Ishikawa (cell line): ENCODE results near the gene UBL4A.

ENCODE experiments used
- CEBPB ChIP-seq: IDR thresholded peaks from 2 replicates; pipeline ENCODE4 v1.6.1; 2012
- CREB1 ChIP-seq: IDR thresholded peaks from 2 replicates; pipeline ENCODE4 v1.6.1; 2012; ENCODE audit warnings: low read depth
- EGR1 ChIP-seq: IDR thresholded peaks from 2 replicates; pipeline ENCODE4 v1.6.1; 2012
- EP300 ChIP-seq: IDR thresholded peaks from 2 replicates; pipeline ENCODE4 v1.6.1; 2012; ENCODE audit warnings: borderline replicate concordance
- FOXM1 ChIP-seq: IDR thresholded peaks from 2 replicates; pipeline ENCODE4 v1.6.1; 2012; ENCODE audit warnings: low read depth, borderline replicate concordance
- NFIC ChIP-seq: IDR thresholded peaks from 2 replicates; pipeline ENCODE4 v1.6.1; 2012
- RAD21 ChIP-seq: IDR thresholded peaks from 2 replicates; pipeline ENCODE4 v1.6.1; 2012; ENCODE audit warnings: low read depth
- TAF1 ChIP-seq: IDR thresholded peaks from 2 replicates; pipeline ENCODE4 v1.6.1; 2012; ENCODE audit warnings: low read depth, mild to moderate bottlenecking
- TCF12 ChIP-seq: IDR thresholded peaks from 2 replicates; pipeline ENCODE4 v1.6.1; 2012; ENCODE audit warnings: low read depth
- TEAD4 ChIP-seq: IDR thresholded peaks from 2 replicates; pipeline ENCODE4 v1.6.1; 2012
- USF1 ChIP-seq: IDR thresholded peaks from 2 replicates; pipeline ENCODE4 v1.6.1; 2012
- YY1 ChIP-seq: IDR thresholded peaks from 2 replicates; pipeline ENCODE4 v1.6.1; 2012; ENCODE audit warnings: low read depth
- ZBTB7A ChIP-seq: IDR thresholded peaks from 2 replicates; pipeline ENCODE4 v1.6.1; 2012; ENCODE audit warnings: low read depth
- TF ChIP-seq, protein P1 (sequence below): IDR thresholded peaks from 2 replicates; pipeline ENCODE4 v1.6.1; 2012
- TF ChIP-seq, protein P2 (sequence below): IDR thresholded peaks from 2 replicates; pipeline ENCODE4 v1.6.1; 2012; ENCODE audit warnings: low read depth, mild to moderate bottlenecking

UBL4A gene

DNA sequence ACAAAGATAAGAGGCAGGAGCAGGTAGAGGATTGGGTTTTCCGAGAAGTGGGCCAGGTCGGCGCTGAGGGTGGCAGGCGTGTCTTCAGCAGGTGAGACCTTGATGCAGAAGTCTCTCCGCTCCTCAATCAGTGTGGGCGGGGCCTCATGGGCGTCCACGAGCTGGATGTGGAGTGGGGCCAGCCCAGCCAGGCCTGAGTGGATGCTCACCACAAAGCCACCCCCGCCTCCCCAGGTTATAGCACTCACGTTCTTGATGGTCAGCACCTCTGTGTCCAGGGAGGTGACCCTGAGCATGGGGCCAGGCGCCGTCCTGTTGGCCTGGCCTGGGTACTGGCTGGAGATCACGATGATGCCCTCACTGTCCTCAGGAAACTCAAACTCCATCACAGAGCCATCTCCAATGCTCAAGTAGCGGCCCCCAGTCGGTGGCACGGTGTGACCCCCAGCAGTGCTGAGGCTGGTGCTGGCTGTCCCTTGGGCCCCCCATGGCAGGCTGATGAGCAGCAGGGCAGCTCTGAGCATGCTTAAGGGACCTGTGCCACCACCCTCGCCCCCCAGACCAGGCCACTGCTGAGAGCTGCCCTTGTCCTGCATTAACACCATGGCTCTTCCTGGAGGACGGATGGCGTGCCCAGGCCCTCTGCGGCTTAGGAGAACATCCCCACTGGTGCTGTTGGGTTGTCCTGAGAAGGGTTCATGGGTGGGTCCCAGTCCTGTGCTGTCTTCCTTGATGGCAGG lies 2.1 kb upstream of the UBL4A start:
- TF ChIP-seq EP300, result no peak

DNA sequence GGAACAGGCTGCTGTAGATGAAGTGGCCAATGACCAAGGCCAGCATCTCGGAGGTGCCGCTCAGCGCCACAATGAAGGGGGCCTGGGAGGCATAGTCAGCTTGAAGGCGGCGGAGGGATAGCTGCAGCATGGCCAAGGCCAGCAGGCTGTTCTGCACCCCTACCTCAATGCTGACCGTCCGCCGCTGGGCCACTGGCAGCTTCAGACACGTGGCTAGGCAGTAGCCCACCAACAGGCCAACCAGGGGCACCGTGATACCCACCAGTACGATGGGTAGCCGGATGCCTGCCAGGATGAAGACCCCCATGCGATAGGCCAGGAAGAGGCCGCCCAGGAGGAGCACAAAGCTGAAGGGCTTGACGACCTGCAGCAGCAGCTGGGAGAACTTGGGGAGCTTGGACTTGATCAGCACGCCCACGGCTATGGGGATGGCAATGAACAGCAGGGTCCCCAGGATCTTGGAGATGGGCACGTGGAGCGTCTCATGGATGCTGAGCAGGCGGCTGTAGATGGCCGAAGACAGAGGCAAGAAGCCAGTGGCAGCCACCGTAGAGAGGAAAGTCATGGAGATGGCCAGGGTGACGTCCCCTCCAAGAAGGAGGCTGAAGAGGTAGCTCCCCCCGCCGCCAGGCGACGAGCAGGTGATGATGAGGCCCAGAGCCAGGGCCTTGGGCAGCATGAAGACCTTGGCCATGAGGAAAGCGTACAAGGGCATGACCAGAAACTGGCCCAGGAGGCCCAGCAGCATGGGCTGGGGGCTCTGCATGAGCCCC lies 1.3 kb upstream of the UBL4A start:
- TF ChIP-seq FOXM1 (no peak), NFIC (no peak)

DNA sequence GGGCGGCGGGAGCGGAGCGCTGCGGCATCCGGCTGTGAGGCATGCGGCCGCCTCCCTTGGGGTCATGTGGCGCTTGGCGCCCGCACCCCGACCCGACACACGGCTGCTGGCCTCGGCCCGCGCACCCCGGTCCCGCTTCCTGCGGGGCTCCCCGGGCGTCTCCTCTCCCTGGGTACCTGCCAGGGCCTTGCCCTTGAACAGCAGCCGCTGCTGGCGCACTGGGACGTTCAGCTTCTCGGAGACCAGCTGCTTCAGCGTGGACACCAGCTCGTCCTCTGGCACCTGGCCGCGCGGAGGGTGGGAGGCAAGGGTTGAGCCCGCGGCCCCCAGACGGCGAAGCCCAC lies 391 bp downstream of the UBL4A start:
- no peak for TF ChIP-seq ZBTB7A
- TF ChIP-seq TAF1, result no peak
- TF ChIP-seq, protein P1, sequence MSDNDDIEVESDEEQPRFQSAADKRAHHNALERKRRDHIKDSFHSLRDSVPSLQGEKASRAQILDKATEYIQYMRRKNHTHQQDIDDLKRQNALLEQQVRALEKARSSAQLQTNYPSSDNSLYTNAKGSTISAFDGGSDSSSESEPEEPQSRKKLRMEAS, result no peak
- no peak for TF ChIP-seq CREB1
- no peak for TF ChIP-seq TEAD4
- TF ChIP-seq USF1, result peak; percentile 27
- no peak for TF ChIP-seq RAD21
- TF ChIP-seq EP300, result no peak

DNA sequence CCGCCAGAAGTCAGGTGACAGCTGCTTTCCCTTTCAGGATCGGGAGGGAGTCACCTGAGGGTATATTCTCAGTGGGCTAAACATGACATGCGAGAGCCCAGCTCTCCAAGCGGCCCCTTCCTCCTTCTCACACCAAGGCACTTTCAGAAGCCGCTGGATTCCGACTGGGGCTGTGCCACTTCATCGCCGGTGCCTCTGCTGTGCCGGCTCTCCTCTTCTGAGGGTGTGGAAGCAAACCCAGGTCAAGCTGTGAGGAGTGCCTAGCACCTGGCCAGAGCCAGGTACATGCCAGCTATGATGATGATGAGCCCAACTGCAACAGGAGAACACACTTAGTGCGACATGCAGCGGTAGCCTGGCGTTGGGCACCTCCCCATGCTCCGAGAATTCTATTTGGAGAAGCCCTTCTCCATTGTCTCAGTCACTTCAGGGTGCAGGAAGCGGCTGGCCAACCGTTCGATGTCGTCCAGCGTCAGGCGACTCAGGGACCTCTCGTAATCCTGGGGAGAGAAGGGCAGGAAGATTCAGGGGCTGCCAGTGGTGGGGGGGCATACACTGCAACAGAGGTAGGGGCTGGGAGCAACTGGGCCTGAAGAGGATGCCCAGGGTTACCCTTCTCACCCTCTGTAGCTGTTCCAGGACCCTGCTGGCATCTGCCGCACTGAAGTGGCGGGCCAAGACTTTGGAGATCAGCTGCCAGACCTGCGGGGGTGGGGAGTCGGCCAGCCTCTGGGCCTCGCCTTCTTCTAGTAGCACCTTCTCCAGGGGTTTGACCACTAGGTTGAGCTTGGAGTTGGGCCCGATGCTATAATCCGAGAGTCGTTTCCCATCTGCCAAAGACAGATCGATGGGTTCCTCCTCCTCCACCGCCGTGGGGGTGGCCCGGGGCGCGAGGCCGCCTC lies 1.0 kb downstream of the UBL4A start:
- TF ChIP-seq, protein P1, result no peak
- TF ChIP-seq TCF12, result no peak

GRCh38 chrX:154484255-154485149 lies 1.9 kb downstream of the UBL4A start:
- TF ChIP-seq USF1 (no peak), TEAD4 (no peak), RAD21 (no peak), ZBTB7A (no peak), EP300 (no peak), EGR1 (no peak), YY1 (no peak), CREB1 (no peak), TCF12 (no peak), NFIC (no peak), TAF1 (no peak), CEBPB (no peak), FOXM1 (no peak)
- TF ChIP-seq, protein P2, sequence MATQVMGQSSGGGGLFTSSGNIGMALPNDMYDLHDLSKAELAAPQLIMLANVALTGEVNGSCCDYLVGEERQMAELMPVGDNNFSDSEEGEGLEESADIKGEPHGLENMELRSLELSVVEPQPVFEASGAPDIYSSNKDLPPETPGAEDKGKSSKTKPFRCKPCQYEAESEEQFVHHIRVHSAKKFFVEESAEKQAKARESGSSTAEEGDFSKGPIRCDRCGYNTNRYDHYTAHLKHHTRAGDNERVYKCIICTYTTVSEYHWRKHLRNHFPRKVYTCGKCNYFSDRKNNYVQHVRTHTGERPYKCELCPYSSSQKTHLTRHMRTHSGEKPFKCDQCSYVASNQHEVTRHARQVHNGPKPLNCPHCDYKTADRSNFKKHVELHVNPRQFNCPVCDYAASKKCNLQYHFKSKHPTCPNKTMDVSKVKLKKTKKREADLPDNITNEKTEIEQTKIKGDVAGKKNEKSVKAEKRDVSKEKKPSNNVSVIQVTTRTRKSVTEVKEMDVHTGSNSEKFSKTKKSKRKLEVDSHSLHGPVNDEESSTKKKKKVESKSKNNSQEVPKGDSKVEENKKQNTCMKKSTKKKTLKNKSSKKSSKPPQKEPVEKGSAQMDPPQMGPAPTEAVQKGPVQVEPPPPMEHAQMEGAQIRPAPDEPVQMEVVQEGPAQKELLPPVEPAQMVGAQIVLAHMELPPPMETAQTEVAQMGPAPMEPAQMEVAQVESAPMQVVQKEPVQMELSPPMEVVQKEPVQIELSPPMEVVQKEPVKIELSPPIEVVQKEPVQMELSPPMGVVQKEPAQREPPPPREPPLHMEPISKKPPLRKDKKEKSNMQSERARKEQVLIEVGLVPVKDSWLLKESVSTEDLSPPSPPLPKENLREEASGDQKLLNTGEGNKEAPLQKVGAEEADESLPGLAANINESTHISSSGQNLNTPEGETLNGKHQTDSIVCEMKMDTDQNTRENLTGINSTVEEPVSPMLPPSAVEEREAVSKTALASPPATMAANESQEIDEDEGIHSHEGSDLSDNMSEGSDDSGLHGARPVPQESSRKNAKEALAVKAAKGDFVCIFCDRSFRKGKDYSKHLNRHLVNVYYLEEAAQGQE, result no peak
- TF ChIP-seq, protein P1, result no peak

DNA sequence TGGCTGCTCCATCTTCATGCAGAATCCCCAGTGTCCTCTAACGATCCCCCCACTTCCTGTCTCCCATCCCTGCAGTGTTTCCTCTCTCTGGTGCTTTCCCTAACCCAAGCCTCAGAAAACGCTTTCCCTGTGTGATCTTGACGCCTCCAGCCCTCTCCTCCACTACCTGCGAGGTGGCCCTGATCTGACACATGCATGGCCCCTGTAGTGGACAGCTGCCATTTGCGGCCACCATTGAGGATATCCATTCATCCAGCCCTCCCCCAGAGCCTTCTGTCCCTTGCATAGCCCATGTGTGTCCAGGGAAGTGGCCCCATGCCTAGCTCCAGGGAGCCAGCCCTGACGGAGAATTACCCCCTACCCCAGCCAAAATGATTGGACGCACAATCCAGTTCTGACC lies 3.1 kb downstream of the UBL4A start:
- TF ChIP-seq USF1 (no peak), TAF1 (no peak), EGR1 (no peak), ZBTB7A (no peak), CREB1 (no peak), EP300 (no peak), TEAD4 (no peak)
- TF ChIP-seq, protein P1, result no peak
